ENCODE data around the gene NXNL2. TPM values are rescaled to one million over a fixed set of nuclear protein-coding genes. Genes with fewer than 3 reads are reported as not detected.

Gene NXNL2
- total RNA-seq, 4 donors from 2014 or later: not detected

GRCh38 chr9:88511906-88512305 is 23.1 kb upstream of the NXNL2 start:
- DNase-seq: no peak
- no peak overlapping the region for H3K4me3 ChIP-seq
- no peak overlapping the region for H3K27ac ChIP-seq
- no peak for TF ChIP-seq POLR2A (IDR thresholded peaks at IDR 0.05)
- no peak for TF ChIP-seq CTCF (IDR thresholded peaks at IDR 0.05)
- H3K27me3 ChIP-seq: no peaks in the 10 kb centered on the region
- no peaks in the 10 kb centered on the region for H3K9me3 ChIP-seq
- H3K36me3 ChIP-seq: no peaks in the 10 kb centered on the region
- no peaks in the 10 kb centered on the region for H3K4me1 ChIP-seq

DNA sequence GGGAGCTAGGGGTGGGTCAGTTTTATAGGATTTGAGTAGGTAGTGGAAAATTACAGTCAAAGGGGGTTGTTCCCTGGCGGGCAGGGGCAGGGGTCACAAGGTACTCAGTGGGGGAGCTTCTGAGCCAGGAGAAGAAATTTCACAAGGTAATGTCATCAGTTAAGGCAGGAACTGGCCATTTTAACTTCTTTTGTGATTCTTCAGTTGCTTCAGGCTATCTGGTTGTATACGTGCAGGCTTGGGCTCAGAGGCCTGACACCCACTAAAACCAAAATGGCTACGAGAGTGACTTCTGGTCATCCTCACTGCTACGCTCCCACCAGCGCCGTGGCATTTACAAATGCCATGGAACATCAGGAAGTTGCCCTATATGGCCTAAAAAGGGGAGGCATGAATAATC is 20.7 kb upstream of the NXNL2 start:
- Histone ChIP-seq H3K36me3 (no peaks in the 10 kb centered on the region), H3K4me1 (no peaks in the 10 kb centered on the region), H3K27ac (no peak overlapping the region), H3K9me3 (no peaks in the 10 kb centered on the region), H3K27me3 (no peaks in the 10 kb centered on the region), H3K4me3 (no peak overlapping the region)
- TF ChIP-seq POLR2A (IDR thresholded peaks at IDR 0.05): no peak
- no peak for TF ChIP-seq CTCF (IDR thresholded peaks at IDR 0.05)
- DNase-seq: no peak

DNA sequence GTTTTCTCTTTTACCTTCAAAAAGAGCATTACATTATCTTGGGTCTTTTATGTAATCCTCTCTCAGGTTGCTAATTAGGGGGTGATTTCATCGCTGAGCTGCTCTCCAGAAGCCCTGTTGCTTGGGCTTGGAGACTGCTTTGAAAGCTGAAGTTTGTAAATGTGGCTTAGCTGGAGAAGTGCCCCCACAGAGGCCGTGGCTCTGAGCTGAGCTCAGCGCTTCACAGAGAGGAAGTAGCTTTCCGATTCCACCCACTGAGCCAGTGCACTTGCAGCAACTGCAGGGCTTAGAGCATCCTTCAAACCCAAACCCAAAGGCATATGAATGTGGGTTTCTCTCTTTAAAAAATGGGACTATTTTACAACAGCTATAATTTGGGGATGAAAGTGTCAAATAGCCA is 13.7 kb upstream of the NXNL2 start:
- DNase-seq: no peak
- no peaks in the 10 kb centered on the region for H3K36me3 ChIP-seq
- no peak overlapping the region for H3K4me3 ChIP-seq
- H3K4me1 ChIP-seq: no peaks in the 10 kb centered on the region
- H3K9me3 ChIP-seq: no peaks in the 10 kb centered on the region
- no peaks in the 10 kb centered on the region for H3K27me3 ChIP-seq
- TF ChIP-seq POLR2A (IDR thresholded peaks at IDR 0.05) (no peak), CTCF (IDR thresholded peaks at IDR 0.05) (no peak)
- no peak overlapping the region for H3K27ac ChIP-seq

- Histone ChIP-seq H3K27me3 (no peaks in the 10 kb centered on the region), H3K9me3 (no peaks in the 10 kb centered on the region), H3K4me1 (no peaks in the 10 kb centered on the region), H3K27ac (no peak overlapping the region), H3K36me3 (no peaks in the 10 kb centered on the region), H3K4me3 (no peak overlapping the region)
- TF ChIP-seq CTCF (IDR thresholded peaks at IDR 0.05) (no peak), POLR2A (IDR thresholded peaks at IDR 0.05) (no peak)
- no peak for DNase-seq
These were observed 12.6 kb upstream of the NXNL2 start for GRCh38 chr9:88522360-88522759.

- Histone ChIP-seq H3K4me1 (no peaks in the 10 kb centered on the region), H3K9me3 (no peaks in the 10 kb centered on the region)
- no peak for TF ChIP-seq CTCF (IDR thresholded peaks at IDR 0.05)
These were observed 11.9 kb upstream of the NXNL2 start for GRCh38 chr9:88523056-88523455.

GRCh38 chr9:88524911-88525310 is 10.1 kb upstream of the NXNL2 start:
- no peaks in the 10 kb centered on the region for H3K27me3 ChIP-seq
- TF ChIP-seq POLR2A (IDR thresholded peaks at IDR 0.05) (no peak), CTCF (IDR thresholded peaks at IDR 0.05) (no peak)
- no peaks in the 10 kb centered on the region for H3K4me1 ChIP-seq
- DNase-seq: no peak
- no peak overlapping the region for H3K27ac ChIP-seq
- H3K36me3 ChIP-seq: no peaks in the 10 kb centered on the region
- H3K9me3 ChIP-seq: no peaks in the 10 kb centered on the region
- no peak overlapping the region for H3K4me3 ChIP-seq

More at GRCh38 chr9:88523056-88523455, 11.9 kb upstream of the NXNL2 start:
- Histone ChIP-seq H3K27ac (no peak overlapping the region), H3K27me3 (no peaks in the 10 kb centered on the region), H3K4me3 (no peak overlapping the region), H3K36me3 (no peaks in the 10 kb centered on the region)
- no peak for DNase-seq

Data from Peyer's patch (tissue), 4 donors.